HEK293T (cell line): ENCODE measurements around the gene VWA5B2.

Experiments used
- CTCF ChIA-PET: fragments of 350-600 bp; formaldehyde crosslinking; extraction: SDS; loops from one replicate; lab custom pipeline; 2021; ENCODE audit warnings: antibody characterized with exemption, inconsistent platforms; lab: Yijun Ruan, JAX
- POLR2A ChIA-PET: fragments of 350-600 bp; formaldehyde crosslinking; extraction: SDS; loops from one replicate; lab custom pipeline; 2020; ENCODE audit warnings: antibody characterized with exemption, inconsistent platforms; lab: Yijun Ruan, JAX
- DNase-seq: peaks from one replicate; pipeline ENCODE4 v3.0.0; 2012; ENCODE audit warnings: mixed read lengths; ENCODE audit errors: extremely low spot score
- ARNT ChIP-seq: fragments of 450-650 bp; IDR thresholded peaks from 2 replicates; pipeline ENCODE4 v1.6.1; 2017; ENCODE audit warnings: mild to moderate bottlenecking
- BHLHE40 ChIP-seq: fragments of 450-650 bp; IDR thresholded peaks from 2 replicates; pipeline ENCODE4 v1.6.1; 2016; ENCODE audit warnings: mild to moderate bottlenecking, moderate library complexity, borderline replicate concordance
- CTBP1 ChIP-seq: fragments of 450-650 bp; IDR thresholded peaks from 2 replicates; pipeline ENCODE4 v1.6.1; 2016; ENCODE audit warnings: borderline replicate concordance
- ELF4 ChIP-seq: fragments of 450-650 bp; IDR thresholded peaks from 2 replicates; pipeline ENCODE4 v1.6.1; 2017; ENCODE audit warnings: antibody characterized with exemption
- FOXA1 ChIP-seq: fragments of 450-650 bp; IDR thresholded peaks from 2 replicates; pipeline ENCODE4 v1.6.1; 2016; ENCODE audit warnings: mild to moderate bottlenecking
- FOXK2 ChIP-seq: fragments of 450-650 bp; IDR thresholded peaks from 2 replicates; pipeline ENCODE4 v1.6.1; 2016; ENCODE audit warnings: mild to moderate bottlenecking
- FOXM1 ChIP-seq: fragments of 450-650 bp; IDR thresholded peaks from 2 replicates; pipeline ENCODE4 v1.6.1; 2017; ENCODE audit warnings: mild to moderate bottlenecking, borderline replicate concordance
- HDGF ChIP-seq: fragments of 450-650 bp; IDR thresholded peaks from 2 replicates; pipeline ENCODE4 v1.6.1; 2017; ENCODE audit warnings: antibody characterized with exemption, borderline replicate concordance
- L3MBTL2 ChIP-seq: fragments of 450-650 bp; conservative IDR thresholded peaks from 2 replicates; pipeline ENCODE4 v1.6.1; 2016; ENCODE audit warnings: mild to moderate bottlenecking
- LEF1 ChIP-seq: fragments of 450-650 bp; IDR thresholded peaks from 2 replicates; pipeline ENCODE4 v1.6.1; 2017; ENCODE audit warnings: mild to moderate bottlenecking, borderline replicate concordance
- NFRKB ChIP-seq: fragments of 450-650 bp; IDR thresholded peaks from 2 replicates; pipeline ENCODE4 v1.6.1; 2016; ENCODE audit warnings: mild to moderate bottlenecking, moderate library complexity
- SP1 ChIP-seq: fragments of 450-650 bp; IDR thresholded peaks from 2 replicates; pipeline ENCODE4 v1.6.1; 2017
- SUZ12 ChIP-seq: fragments of 450-650 bp; IDR thresholded peaks from 2 replicates; pipeline ENCODE4 v1.6.1; 2016; ENCODE audit warnings: mild to moderate bottlenecking
- TARDBP ChIP-seq: fragments of 450-650 bp; IDR thresholded peaks from 2 replicates; pipeline ENCODE4 v1.6.1; 2016
- ZNF384 ChIP-seq: fragments of 450-650 bp; IDR thresholded peaks from 2 replicates; pipeline ENCODE4 v1.6.1; 2016
- TF ChIP-seq, protein P1 (sequence below): fragments of 450-650 bp; IDR thresholded peaks from 2 replicates; pipeline ENCODE4 v1.6.1; 2016

The VWA5B2 gene

DNA sequence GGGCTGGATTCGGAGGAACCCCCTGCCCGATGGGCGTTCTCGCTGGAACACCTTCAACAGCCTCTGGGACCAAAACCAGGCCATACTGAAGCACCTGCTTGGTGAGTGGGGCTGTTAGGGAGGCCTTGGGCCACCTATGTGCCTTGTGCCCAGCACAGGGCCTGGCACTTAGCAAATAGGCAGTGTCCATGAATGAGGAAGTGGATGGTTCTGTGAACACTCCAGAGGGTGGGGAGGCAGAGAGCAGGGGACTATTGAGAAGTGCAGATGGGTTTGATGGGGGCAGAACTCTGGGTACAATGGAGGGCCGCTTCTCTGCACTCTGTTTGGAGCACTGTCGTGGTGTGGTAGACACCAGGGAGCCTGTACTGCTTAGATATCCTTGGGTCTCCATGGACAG, 48.0 kb downstream of the VWA5B2 start:
- no peak for DNase-seq
- POLR2A ChIA-PET = no interaction called here
- no peak for TF ChIP-seq LEF1
- no peak for TF ChIP-seq ZNF384
- TF ChIP-seq NFRKB = no peak
- no peak for TF ChIP-seq TARDBP
- TF ChIP-seq SUZ12 = no peak
- no peak for TF ChIP-seq ELF4
- no peak for TF ChIP-seq CTBP1
- no peak for TF ChIP-seq ARNT
- no peak for TF ChIP-seq BHLHE40
- no peak for TF ChIP-seq FOXK2
- CTCF ChIA-PET = no interaction called here

DNA sequence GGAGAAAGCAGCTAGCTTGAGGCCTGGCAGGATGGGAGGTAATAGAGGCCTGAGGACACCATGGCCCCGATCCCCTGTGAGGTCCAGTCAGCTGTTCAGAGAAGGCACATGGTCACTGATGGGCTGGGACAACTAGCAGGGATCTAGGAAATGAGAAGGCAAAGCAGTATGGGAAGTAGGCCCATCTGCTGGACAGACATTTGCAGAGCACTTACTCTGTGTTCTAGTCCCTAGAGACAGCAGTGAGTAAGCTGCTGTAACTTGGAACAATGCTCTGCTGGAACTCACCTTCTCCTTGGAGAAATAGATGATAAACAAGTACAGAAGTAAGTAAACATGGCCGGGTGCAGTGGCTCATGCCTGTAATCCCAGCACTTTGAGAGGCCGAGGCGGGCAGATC, 53.6 kb downstream of the VWA5B2 start:
- no peak for DNase-seq
- TF ChIP-seq BHLHE40 (no peak), LEF1 (no peak), TARDBP (no peak), ELF4 (no peak), ARNT (no peak), FOXM1 (no peak), FOXK2 (no peak), SP1 (no peak)
- TF ChIP-seq, protein P1, sequence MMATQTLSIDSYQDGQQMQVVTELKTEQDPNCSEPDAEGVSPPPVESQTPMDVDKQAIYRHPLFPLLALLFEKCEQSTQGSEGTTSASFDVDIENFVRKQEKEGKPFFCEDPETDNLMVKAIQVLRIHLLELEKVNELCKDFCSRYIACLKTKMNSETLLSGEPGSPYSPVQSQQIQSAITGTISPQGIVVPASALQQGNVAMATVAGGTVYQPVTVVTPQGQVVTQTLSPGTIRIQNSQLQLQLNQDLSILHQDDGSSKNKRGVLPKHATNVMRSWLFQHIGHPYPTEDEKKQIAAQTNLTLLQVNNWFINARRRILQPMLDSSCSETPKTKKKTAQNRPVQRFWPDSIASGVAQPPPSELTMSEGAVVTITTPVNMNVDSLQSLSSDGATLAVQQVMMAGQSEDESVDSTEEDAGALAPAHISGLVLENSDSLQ = no peak
- ChIA-PET POLR2A (no interaction called here), CTCF (no interaction called here)

DNA sequence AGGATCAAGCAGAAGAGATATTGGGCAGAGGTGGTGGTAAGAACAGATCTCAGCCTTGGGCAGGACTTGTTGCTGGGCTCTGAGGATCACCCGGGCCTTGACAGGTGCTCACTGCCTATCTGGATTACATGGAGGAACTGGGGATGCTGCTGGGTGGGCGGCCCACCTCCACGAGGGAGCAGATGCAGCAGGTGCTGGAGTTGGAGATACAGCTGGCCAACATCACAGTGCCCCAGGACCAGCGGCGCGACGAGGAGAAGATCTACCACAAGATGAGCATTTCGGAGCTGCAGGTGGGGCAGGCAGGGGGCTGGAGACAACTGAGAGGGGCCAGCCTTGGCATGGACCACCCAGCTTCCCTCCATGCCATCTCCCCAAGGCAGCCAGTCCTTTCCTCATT, 54.3 kb downstream of the VWA5B2 start:
- ChIA-PET POLR2A (no interaction called here), CTCF (no interaction called here)
- no peak for DNase-seq
- TF ChIP-seq FOXK2 (no peak), FOXA1 (no peak), HDGF (no peak), L3MBTL2 (no peak), LEF1 (no peak), SUZ12 (no peak), ARNT (no peak), ZNF384 (no peak), TARDBP (no peak), CTBP1 (no peak), SP1 (no peak), BHLHE40 (no peak), ELF4 (no peak), FOXM1 (no peak), NFRKB (no peak)
- TF ChIP-seq, protein P1 = no peak

DNA sequence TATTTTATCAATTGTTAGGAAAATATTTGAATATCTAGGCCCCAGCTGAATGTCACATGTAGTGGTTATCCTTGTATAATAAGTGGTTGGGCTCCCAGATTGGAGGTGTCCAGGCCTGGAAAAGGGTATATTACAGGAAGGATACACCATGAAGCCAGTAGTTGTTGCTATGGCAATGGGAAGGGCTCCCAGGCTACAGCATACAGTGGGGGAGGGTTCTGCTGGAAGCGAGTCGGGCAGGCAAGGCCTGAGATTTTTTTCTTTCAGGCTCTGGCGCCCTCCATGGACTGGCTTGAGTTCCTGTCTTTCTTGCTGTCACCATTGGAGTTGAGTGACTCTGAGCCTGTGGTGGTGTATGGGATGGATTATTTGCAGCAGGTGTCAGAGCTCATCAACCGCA, 55.3 kb downstream of the VWA5B2 start:
- ChIA-PET CTCF (interaction anchor here (1.3 kb wide), 1 partner anchor 57 kb away, joined by 3 read pairs; no protein-coding TSS in a partner anchor), POLR2A (no interaction called here)
- DNase-seq = peak; percentile 78
- TF ChIP-seq, protein P1 = peak; percentile 51; the same call in 1 of the 2 replicates
- TF ChIP-seq ARNT (no peak), ZNF384 (no peak)

DNA sequence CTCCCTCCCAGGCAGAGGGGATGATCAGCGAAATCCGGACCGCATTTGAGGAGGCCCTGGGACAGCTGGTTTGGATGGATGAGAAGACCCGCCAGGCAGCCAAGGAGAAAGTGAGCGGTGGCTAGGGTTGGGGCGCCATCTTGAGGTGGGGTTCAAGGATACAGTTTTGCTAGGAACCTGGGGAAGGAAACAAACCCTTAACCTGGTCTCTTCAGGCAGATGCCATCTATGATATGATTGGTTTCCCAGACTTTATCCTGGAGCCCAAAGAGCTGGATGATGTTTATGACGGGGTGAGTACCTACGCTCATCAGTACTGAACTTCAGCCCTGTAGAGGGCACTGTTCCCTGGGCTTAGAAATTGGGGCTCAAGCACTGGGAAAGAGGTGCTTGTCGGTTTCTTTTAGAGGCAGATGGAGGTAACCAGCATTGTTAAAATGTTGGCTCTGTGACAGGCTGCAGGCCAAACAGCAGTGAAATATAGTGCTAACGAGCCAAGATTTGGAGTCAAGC, 60.1 kb downstream of the VWA5B2 start:
- CTCF ChIA-PET = interaction anchor here (0.5 to 1.2 kb wide), 4 partner anchors 61 to 613 kb away, joined by 3 to 5 read pairs (median 4); no protein-coding TSS in a partner anchor
- POLR2A ChIA-PET = no interaction called here
- TF ChIP-seq ELF4 (no peak), SUZ12 (no peak), HDGF (no peak), FOXA1 (no peak), LEF1 (no peak), TARDBP (no peak), ZNF384 (no peak), FOXK2 (no peak), NFRKB (no peak), FOXM1 (no peak), BHLHE40 (no peak), SP1 (no peak)
- TF ChIP-seq, protein P1 = no peak
- DNase-seq = peak; percentile 69

DNA sequence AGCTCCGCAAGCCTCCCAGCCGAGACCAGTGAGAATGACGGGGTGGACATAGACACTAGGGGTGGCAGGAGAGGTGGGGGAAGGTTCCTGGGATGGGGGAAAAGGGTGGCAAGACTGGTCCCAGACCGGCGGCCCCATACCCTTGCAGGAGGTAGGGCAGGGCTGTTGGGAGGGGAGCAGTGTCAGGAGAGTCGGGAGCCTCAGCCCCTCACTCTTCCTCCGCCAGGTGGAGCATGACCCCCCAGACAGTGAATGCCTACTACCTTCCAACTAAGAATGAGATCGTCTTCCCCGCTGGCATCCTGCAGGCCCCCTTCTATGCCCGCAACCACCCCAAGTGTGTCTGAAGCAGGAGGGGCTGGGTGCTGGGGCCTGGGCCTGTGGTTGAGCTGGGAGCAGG, 60.9 kb downstream of the VWA5B2 start:
- CTCF ChIA-PET = no interaction called here
- POLR2A ChIA-PET = no interaction called here

More for the DNA sequence above, 60.9 kb downstream of the VWA5B2 start:
- no peak for DNase-seq
- TF ChIP-seq SUZ12 (no peak), FOXK2 (no peak), ARNT (no peak), ZNF384 (no peak), FOXM1 (no peak), SP1 (no peak), HDGF (no peak), CTBP1 (no peak)
- TF ChIP-seq, protein P1 = no peak
